Measurements from ENCODE around the gene WARS2.

- no peak for TF ChIP-seq CTCF (IDR thresholded peaks at IDR 0.05 in 4 of 5, conservative IDR thresholded peaks at IDR 0.05 in 1 of 5)
- TF ChIP-seq POLR2A (IDR thresholded peaks at IDR 0.05) = no peak
These were observed 569 bp upstream of the WARS2 start for GRCh38 chr1:119141020-119141424.

Data from gastrocnemius medialis (tissue), 4 donors.